ENCODE results near the gene CCR6.

Gene CCR6

GRCh38 chr6:167107787-167108186 lies 15.1 kb upstream of the CCR6 start:
- no peaks in the 10 kb centered on the region for H3K36me3 ChIP-seq (ENCODE audit: control insufficient read depth, insufficient read depth, low read length)
- no peak overlapping the region for H2BK5ac ChIP-seq (ENCODE audit: low read length)

GRCh38 chr6:167108278-167108677 lies 14.6 kb upstream of the CCR6 start:
- H3K27me3 ChIP-seq (ENCODE audit: insufficient read depth, low read length, poor library complexity) = no peaks in the 10 kb centered on the region
- H3K36me3 ChIP-seq (ENCODE audit: control insufficient read depth, insufficient read depth, low read length) = no peaks in the 10 kb centered on the region
- H4K5ac ChIP-seq (ENCODE audit: low read length) = no peak overlapping the region
- no peak overlapping the region for H3K4ac ChIP-seq (ENCODE audit: low read depth, low read length)
- no peak overlapping the region for H3K18ac ChIP-seq (ENCODE audit: low read length)
- no peak for DNase-seq
- no peak overlapping the region for H2BK15ac ChIP-seq (replicated peaks; ENCODE audit: low read depth)
- no peaks in the 10 kb centered on the region for H3K79me2 ChIP-seq (ENCODE audit: control insufficient read depth, insufficient read depth, low read length)
- H2AK5ac ChIP-seq (ENCODE audit: low read length) = no peak overlapping the region
- no peaks in the 10 kb centered on the region for H3K79me1 ChIP-seq (ENCODE audit: low read length)
- H4K8ac ChIP-seq (ENCODE audit: low read depth, low read length) = no peak overlapping the region
- H3K23ac ChIP-seq (ENCODE audit: low read length) = no peak overlapping the region
- H3K4me3 ChIP-seq (ENCODE audit: low read length) = no peak overlapping the region
- H2BK5ac ChIP-seq (ENCODE audit: low read length) = no peak overlapping the region
- H3K27ac ChIP-seq (ENCODE audit: low read depth, low read length) = no peak overlapping the region
- no CpG with 5 or more reads among the region's 5 CpGs for WGBS (ENCODE audit: extremely low coverage, insufficient coverage, low lambda C conversion rate)
- H2BK120ac ChIP-seq (ENCODE audit: low read depth, low read length) = no peak overlapping the region
- H3K4me1 ChIP-seq (ENCODE audit: control insufficient read depth, low read depth, low read length) = no peaks in the 10 kb centered on the region
- H3K56ac ChIP-seq (ENCODE audit: low read length) = no peak overlapping the region
- H3K4me2 ChIP-seq (ENCODE audit: low read length) = no peak overlapping the region
- no peak overlapping the region for H3K9ac ChIP-seq (ENCODE audit: low read length)

More at GRCh38 chr6:167107787-167108186, 15.1 kb upstream of the CCR6 start:
- Histone ChIP-seq H3K23ac (ENCODE audit: low read length) (no peak overlapping the region), H3K9ac (ENCODE audit: low read length) (no peak overlapping the region), H3K79me2 (ENCODE audit: control insufficient read depth, insufficient read depth, low read length) (no peaks in the 10 kb centered on the region), H3K4me2 (ENCODE audit: low read length) (no peak overlapping the region), H3K4me3 (ENCODE audit: low read length) (no peak overlapping the region), H3K27me3 (ENCODE audit: insufficient read depth, low read length, poor library complexity) (no peaks in the 10 kb centered on the region), H3K79me1 (ENCODE audit: low read length) (no peaks in the 10 kb centered on the region), H3K18ac (ENCODE audit: low read length) (no peak overlapping the region), H3K27ac (ENCODE audit: low read depth, low read length) (no peak overlapping the region), H3K56ac (ENCODE audit: low read length) (no peak overlapping the region), H2AK5ac (ENCODE audit: low read length) (no peak overlapping the region), H4K5ac (ENCODE audit: low read length) (no peak overlapping the region), H3K4me1 (ENCODE audit: control insufficient read depth, low read depth, low read length) (no peaks in the 10 kb centered on the region), H4K8ac (ENCODE audit: low read depth, low read length) (no peak overlapping the region), H2BK15ac (replicated peaks; ENCODE audit: low read depth) (no peak overlapping the region), H3K4ac (ENCODE audit: low read depth, low read length) (no peak overlapping the region), H2BK120ac (ENCODE audit: low read depth, low read length) (no peak overlapping the region)
- no CpG with 5 or more reads among the region's 7 CpGs for WGBS (ENCODE audit: extremely low coverage, insufficient coverage, low lambda C conversion rate)
- no peak for DNase-seq

- H3K56ac ChIP-seq (ENCODE audit: low read length) = no peak overlapping the region
- H3K23ac ChIP-seq (ENCODE audit: low read length) = no peak overlapping the region
- no peak overlapping the region for H4K5ac ChIP-seq (ENCODE audit: low read length)
- no peak overlapping the region for H3K18ac ChIP-seq (ENCODE audit: low read length)
- H3K4me1 ChIP-seq (ENCODE audit: control insufficient read depth, low read depth, low read length) = no peaks in the 10 kb centered on the region
- WGBS (ENCODE audit: extremely low coverage, insufficient coverage, low lambda C conversion rate) = no CpG with 5 or more reads among the region's 6 CpGs
- DNase-seq = no peak
- H4K8ac ChIP-seq (ENCODE audit: low read depth, low read length) = no peak overlapping the region
- H2BK5ac ChIP-seq (ENCODE audit: low read length) = no peak overlapping the region
- no peaks in the 10 kb centered on the region for H3K79me1 ChIP-seq (ENCODE audit: low read length)
- H2BK15ac ChIP-seq (replicated peaks; ENCODE audit: low read depth) = no peak overlapping the region
- H3K79me2 ChIP-seq (ENCODE audit: control insufficient read depth, insufficient read depth, low read length) = no peaks in the 10 kb centered on the region
- no peaks in the 10 kb centered on the region for H3K36me3 ChIP-seq (ENCODE audit: control insufficient read depth, insufficient read depth, low read length)
- no peak overlapping the region for H2AK5ac ChIP-seq (ENCODE audit: low read length)
- no peak overlapping the region for H3K9ac ChIP-seq (ENCODE audit: low read length)
- no peak overlapping the region for H3K27ac ChIP-seq (ENCODE audit: low read depth, low read length)
- no peak overlapping the region for H3K4me3 ChIP-seq (ENCODE audit: low read length)
- no peak overlapping the region for H3K4me2 ChIP-seq (ENCODE audit: low read length)
- no peak overlapping the region for H3K4ac ChIP-seq (ENCODE audit: low read depth, low read length)
- no peak overlapping the region for H2BK120ac ChIP-seq (ENCODE audit: low read depth, low read length)
- no peaks in the 10 kb centered on the region for H3K27me3 ChIP-seq (ENCODE audit: insufficient read depth, low read length, poor library complexity)
Measured at GRCh38 chr6:167109651-167110050, 13.2 kb upstream of the CCR6 start.

- Histone ChIP-seq H3K79me2 (ENCODE audit: control insufficient read depth, insufficient read depth, low read length) (no peaks in the 10 kb centered on the region), H3K9ac (ENCODE audit: low read length) (no peak overlapping the region), H4K5ac (ENCODE audit: low read length) (no peak overlapping the region), H3K4me3 (ENCODE audit: low read length) (no peak overlapping the region), H3K56ac (ENCODE audit: low read length) (no peak overlapping the region), H3K23ac (ENCODE audit: low read length) (no peak overlapping the region), H2BK120ac (ENCODE audit: low read depth, low read length) (no peak overlapping the region), H3K4me2 (ENCODE audit: low read length) (no peak overlapping the region), H4K8ac (ENCODE audit: low read depth, low read length) (no peak overlapping the region), H3K27ac (ENCODE audit: low read depth, low read length) (no peak overlapping the region), H2AK5ac (ENCODE audit: low read length) (no peak overlapping the region), H3K36me3 (ENCODE audit: control insufficient read depth, insufficient read depth, low read length) (no peaks in the 10 kb centered on the region), H3K4me1 (ENCODE audit: control insufficient read depth, low read depth, low read length) (no peaks in the 10 kb centered on the region), H2BK5ac (ENCODE audit: low read length) (no peak overlapping the region), H3K18ac (ENCODE audit: low read length) (no peak overlapping the region), H3K27me3 (ENCODE audit: insufficient read depth, low read length, poor library complexity) (no peaks in the 10 kb centered on the region), H3K79me1 (ENCODE audit: low read length) (no peaks in the 10 kb centered on the region), H3K4ac (ENCODE audit: low read depth, low read length) (no peak overlapping the region), H2BK15ac (replicated peaks; ENCODE audit: low read depth) (no peak overlapping the region)
- WGBS (ENCODE audit: extremely low coverage, insufficient coverage, low lambda C conversion rate) = no CpG with 5 or more reads among the region's 3 CpGs
- DNase-seq = no peak
Measured at GRCh38 chr6:167111597-167111996, 11.3 kb upstream of the CCR6 start.

- Histone ChIP-seq H3K56ac (ENCODE audit: low read length) (no peak overlapping the region), H2BK120ac (ENCODE audit: low read depth, low read length) (no peak overlapping the region), H3K27ac (ENCODE audit: low read depth, low read length) (no peak overlapping the region), H3K23ac (ENCODE audit: low read length) (no peak overlapping the region), H3K18ac (ENCODE audit: low read length) (no peak overlapping the region), H3K4ac (ENCODE audit: low read depth, low read length) (no peak overlapping the region), H2AK5ac (ENCODE audit: low read length) (no peak overlapping the region), H2BK5ac (ENCODE audit: low read length) (no peak overlapping the region), H4K5ac (ENCODE audit: low read length) (no peak overlapping the region), H4K8ac (ENCODE audit: low read depth, low read length) (no peak overlapping the region), H3K27me3 (ENCODE audit: insufficient read depth, low read length, poor library complexity) (no peaks in the 10 kb centered on the region), H2BK15ac (replicated peaks; ENCODE audit: low read depth) (no peak overlapping the region), H3K4me3 (ENCODE audit: low read length) (no peak overlapping the region), H3K4me2 (ENCODE audit: low read length) (no peak overlapping the region), H3K4me1 (ENCODE audit: control insufficient read depth, low read depth, low read length) (no peaks in the 10 kb centered on the region), H3K9ac (ENCODE audit: low read length) (no peak overlapping the region), H3K36me3 (ENCODE audit: control insufficient read depth, insufficient read depth, low read length) (no peaks in the 10 kb centered on the region), H3K79me2 (ENCODE audit: control insufficient read depth, insufficient read depth, low read length) (no peaks in the 10 kb centered on the region), H3K79me1 (ENCODE audit: low read length) (no peaks in the 10 kb centered on the region)
- DNase-seq = no peak
- WGBS (ENCODE audit: extremely low coverage, insufficient coverage, low lambda C conversion rate) = no CpG with 5 or more reads among the region's 8 CpGs
Measured at GRCh38 chr6:167112421-167112820, 10.5 kb upstream of the CCR6 start.

- Histone ChIP-seq H3K79me2 (ENCODE audit: control insufficient read depth, insufficient read depth, low read length) (no peaks in the 10 kb centered on the region), H3K4me3 (ENCODE audit: low read length) (no peak overlapping the region), H3K4me1 (ENCODE audit: control insufficient read depth, low read depth, low read length) (no peaks in the 10 kb centered on the region), H3K56ac (ENCODE audit: low read length) (no peak overlapping the region), H2BK15ac (replicated peaks; ENCODE audit: low read depth) (no peak overlapping the region), H3K9ac (ENCODE audit: low read length) (no peak overlapping the region), H3K79me1 (ENCODE audit: low read length) (no peaks in the 10 kb centered on the region), H3K27ac (ENCODE audit: low read depth, low read length) (no peak overlapping the region), H2BK5ac (ENCODE audit: low read length) (no peak overlapping the region), H4K8ac (ENCODE audit: low read depth, low read length) (no peak overlapping the region), H2AK5ac (ENCODE audit: low read length) (no peak overlapping the region), H3K36me3 (ENCODE audit: control insufficient read depth, insufficient read depth, low read length) (no peaks in the 10 kb centered on the region), H3K4ac (ENCODE audit: low read depth, low read length) (no peak overlapping the region), H2BK120ac (ENCODE audit: low read depth, low read length) (no peak overlapping the region), H3K18ac (ENCODE audit: low read length) (no peak overlapping the region), H3K4me2 (ENCODE audit: low read length) (no peak overlapping the region), H4K5ac (ENCODE audit: low read length) (no peak overlapping the region), H3K27me3 (ENCODE audit: insufficient read depth, low read length, poor library complexity) (no peaks in the 10 kb centered on the region), H3K23ac (ENCODE audit: low read length) (no peak overlapping the region)
- WGBS (ENCODE audit: extremely low coverage, insufficient coverage, low lambda C conversion rate) = no CpG with 5 or more reads among the region's 8 CpGs
- DNase-seq = no peak
Measured at GRCh38 chr6:167113047-167113754, 9.7 kb upstream of the CCR6 start.
